Activated B cell treated with CpG ODN at 0.5 μM for 24 hours (primary cell): ENCODE measurements around the gene TPRX2. TPM values are rescaled to one million over a fixed set of nuclear protein-coding genes. Genes with fewer than 3 reads are reported as not detected.

ENCODE experiments used
- ATAC-seq: fragments of 200-7000 bp; cut with Tn5 transposase; one replicate; pipeline ENCODE4 v1.10.0; 2021; ENCODE audit warnings: low read depth, mild to moderate bottlenecking, moderate library complexity
- CTCF ChIA-PET: fragments of 350-600 bp; sonication (Branson Sonifier 250); formaldehyde crosslinking; loops from one replicate; lab custom pipeline; 2021; ENCODE audit warnings: antibody characterized with exemption; lab: Charles Lee
- POLR2A ChIA-PET: fragments of 350-600 bp; sonication (Branson Sonifier 250); formaldehyde crosslinking; loops from one replicate; lab custom pipeline; 2021; ENCODE audit warnings: antibody characterized with exemption; lab: Charles Lee
- DNase-seq: peaks from one replicate; pipeline ENCODE4 v3.0.0; 2022
- H3K27ac Mint-ChIP-seq: one replicate; pipeline ENCODE4 v1.8.0; 2020; ENCODE audit warnings: mixed read lengths
- H3K27me3 Mint-ChIP-seq: one replicate; pipeline ENCODE4 v1.8.0; 2021; ENCODE audit warnings: mixed read lengths
- H3K36me3 Mint-ChIP-seq: one replicate; pipeline ENCODE4 v1.8.0; 2021; ENCODE audit warnings: low read depth, mixed read lengths
- H3K4me1 Mint-ChIP-seq: one replicate; pipeline ENCODE4 v1.8.0; 2021; ENCODE audit warnings: mixed read lengths
- H3K4me3 Mint-ChIP-seq: one replicate; pipeline ENCODE4 v1.8.0; 2020; ENCODE audit warnings: mild to moderate bottlenecking, mixed read lengths
- H3K9me3 Mint-ChIP-seq: one replicate; pipeline ENCODE4 v1.8.0; 2020; ENCODE audit warnings: mixed read lengths
- intact Hi-C: fragments of 100-400 bp; cut with micrococcal nuclease; formaldehyde crosslinking; loops from one replicate; pipeline ENCODE4 v1.15.1; 2024
- total RNA-seq: library from RNA; stranded (reverse); gene quantifications from 2 replicates; pipeline ENCODE4 v1.2.3, GENCODE V29; 2022
- TF ChIP-seq, protein P1 (sequence below): fragments of 200-600 bp; IDR thresholded peaks from one replicate; pipeline ENCODE4 v1.8.0; 2022; ENCODE audit warnings: antibody characterized with exemption, mild to moderate bottlenecking

TPRX2 gene
- total RNA-seq, 1 donor from 2014 or later = not detected

DNA sequence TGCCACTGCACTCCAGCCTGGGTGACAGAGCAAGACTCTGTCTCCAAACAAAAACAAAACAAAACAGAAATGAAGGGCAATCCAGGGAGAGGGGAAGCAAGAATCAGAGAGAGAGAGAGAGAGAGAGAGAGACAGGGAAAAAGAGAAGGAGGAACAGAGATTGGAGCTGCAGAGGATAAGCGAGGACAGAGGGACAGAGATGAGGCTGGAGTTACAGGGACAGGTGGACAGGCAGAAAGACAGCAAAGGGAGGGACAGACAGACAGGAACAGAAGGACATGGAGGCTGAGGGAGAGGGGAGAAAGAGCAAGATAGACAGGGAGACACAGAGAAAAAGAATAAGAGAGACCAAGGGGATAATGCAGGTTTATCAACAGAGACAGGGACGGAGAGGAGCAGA, 38.6 kb upstream of the TPRX2 start:
- peaks cover 5% of the 10 kb centered on the region for H3K4me1 Mint-ChIP-seq
- H3K27me3 Mint-ChIP-seq = peaks cover 43% of the 10 kb centered on the region
- DNase-seq (no peak), ATAC-seq (no peak)
- no peaks in the 10 kb centered on the region for H3K36me3 Mint-ChIP-seq
- no peak overlapping the region for H3K27ac Mint-ChIP-seq
- no peaks in the 10 kb centered on the region for H3K9me3 Mint-ChIP-seq
- TF ChIP-seq, protein P1, sequence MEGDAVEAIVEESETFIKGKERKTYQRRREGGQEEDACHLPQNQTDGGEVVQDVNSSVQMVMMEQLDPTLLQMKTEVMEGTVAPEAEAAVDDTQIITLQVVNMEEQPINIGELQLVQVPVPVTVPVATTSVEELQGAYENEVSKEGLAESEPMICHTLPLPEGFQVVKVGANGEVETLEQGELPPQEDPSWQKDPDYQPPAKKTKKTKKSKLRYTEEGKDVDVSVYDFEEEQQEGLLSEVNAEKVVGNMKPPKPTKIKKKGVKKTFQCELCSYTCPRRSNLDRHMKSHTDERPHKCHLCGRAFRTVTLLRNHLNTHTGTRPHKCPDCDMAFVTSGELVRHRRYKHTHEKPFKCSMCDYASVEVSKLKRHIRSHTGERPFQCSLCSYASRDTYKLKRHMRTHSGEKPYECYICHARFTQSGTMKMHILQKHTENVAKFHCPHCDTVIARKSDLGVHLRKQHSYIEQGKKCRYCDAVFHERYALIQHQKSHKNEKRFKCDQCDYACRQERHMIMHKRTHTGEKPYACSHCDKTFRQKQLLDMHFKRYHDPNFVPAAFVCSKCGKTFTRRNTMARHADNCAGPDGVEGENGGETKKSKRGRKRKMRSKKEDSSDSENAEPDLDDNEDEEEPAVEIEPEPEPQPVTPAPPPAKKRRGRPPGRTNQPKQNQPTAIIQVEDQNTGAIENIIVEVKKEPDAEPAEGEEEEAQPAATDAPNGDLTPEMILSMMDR = no peak
- ChIA-PET CTCF (no interaction called here), POLR2A (no interaction called here)
- intact Hi-C loops = no loop called here
- no peak overlapping the region for H3K4me3 Mint-ChIP-seq

DNA sequence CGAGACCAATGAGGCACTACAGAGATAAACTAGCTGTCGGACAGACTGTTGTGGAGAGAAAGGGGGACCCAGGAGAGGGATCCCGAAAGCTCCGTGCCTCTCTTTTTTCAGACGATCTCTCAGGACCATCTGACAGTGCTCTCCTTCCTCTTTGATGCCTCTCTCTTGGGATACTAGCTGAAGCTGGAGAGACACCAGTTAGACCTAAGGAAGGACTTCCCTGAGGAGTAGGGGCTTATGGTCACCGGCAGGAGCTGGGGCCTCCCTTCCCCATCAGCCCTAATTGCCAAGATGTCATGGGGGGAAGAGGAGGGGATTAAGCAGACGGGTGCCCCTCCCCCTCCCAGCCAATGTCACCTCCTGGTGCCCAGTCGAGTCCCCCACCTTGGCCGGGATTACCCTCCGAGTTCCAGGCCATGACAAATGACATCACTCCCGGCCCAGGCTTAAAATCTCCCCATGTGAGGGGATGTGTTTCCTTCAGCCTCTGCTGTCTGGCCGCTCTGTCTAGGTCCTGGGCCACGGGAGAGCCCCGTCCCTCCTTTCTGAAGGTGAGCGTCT, 37.5 kb upstream of the TPRX2 start, which contains the start of gene CRX:
TSS of gene CRX (plus strand) at position 478 of the 561 bp plus-strand sequence. CDS start 12,507 bp downstream, outside the sequence.
- H3K4me3 Mint-ChIP-seq = no peak within 1 kb of the TSS
- H3K36me3 Mint-ChIP-seq = no peaks in the 10 kb centered on the region
- peaks cover 5% of the 10 kb centered on the region for H3K4me1 Mint-ChIP-seq
- CTCF ChIA-PET = no interaction called here
- TF ChIP-seq, protein P1 = no peak
- peaks cover 43% of the 10 kb centered on the region for H3K27me3 Mint-ChIP-seq
- no peaks in the 10 kb centered on the region for H3K9me3 Mint-ChIP-seq
- ATAC-seq (no peak), DNase-seq (no peak)
- intact Hi-C loops = no loop called here
- POLR2A ChIA-PET = no interaction called here
- H3K27ac Mint-ChIP-seq = no peak within 1 kb of the TSS

DNA sequence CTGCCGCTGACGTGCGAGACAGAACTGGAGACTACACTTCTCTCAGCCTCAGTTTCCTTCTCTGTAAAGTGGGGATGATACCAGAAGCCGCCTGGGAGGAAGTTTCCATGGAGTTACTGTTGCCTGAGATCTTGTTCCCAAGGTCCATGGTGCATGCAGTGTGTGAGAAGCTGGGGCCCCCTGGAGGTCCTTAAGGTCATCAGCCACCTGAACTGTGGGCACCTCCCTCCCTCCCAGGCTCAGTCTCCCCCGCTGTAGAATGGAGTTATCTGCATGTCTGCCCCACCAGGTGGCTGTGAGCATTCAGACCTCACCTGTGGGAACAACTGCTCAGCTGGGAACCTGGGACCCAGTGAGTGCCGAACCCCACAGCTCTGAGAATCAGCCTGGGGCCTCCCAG, 34.6 kb upstream of the TPRX2 start:
- Mint-ChIP-seq H3K27ac (no peak overlapping the region), H3K4me3 (no peak overlapping the region), H3K4me1 (peaks cover 5% of the 10 kb centered on the region), H3K36me3 (no peaks in the 10 kb centered on the region), H3K27me3 (peaks cover 23% of the 10 kb centered on the region), H3K9me3 (peaks cover 4% of the 10 kb centered on the region)
- TF ChIP-seq, protein P1 = no peak
- intact Hi-C loops = no loop called here
- ATAC-seq (no peak), DNase-seq (no peak)
- CTCF ChIA-PET = no interaction called here
- POLR2A ChIA-PET = no interaction called here

DNA sequence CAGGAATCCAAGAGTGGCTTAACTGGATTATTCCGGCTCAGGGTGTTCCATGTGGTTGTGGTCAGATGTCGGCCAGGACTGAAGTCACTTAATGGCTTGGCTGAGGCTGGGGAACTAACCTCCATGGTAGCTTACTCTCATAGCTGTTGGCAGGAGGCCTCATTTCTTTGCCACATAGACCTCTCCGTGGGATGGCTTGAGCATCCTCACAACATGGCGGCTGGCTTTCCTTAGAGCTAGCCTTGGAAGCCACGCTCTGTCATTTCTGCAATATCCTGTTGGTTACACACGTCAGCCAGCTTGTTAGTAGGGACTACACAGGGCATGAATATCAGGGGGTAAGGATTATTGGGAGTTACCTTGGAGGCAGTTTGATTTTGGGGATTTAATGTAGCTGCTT, 32.2 kb upstream of the TPRX2 start:
- POLR2A ChIA-PET = no interaction called here
- intact Hi-C loops = no loop called here
- Mint-ChIP-seq H3K4me3 (no peak overlapping the region), H3K4me1 (no peaks in the 10 kb centered on the region), H3K9me3 (peaks cover 4% of the 10 kb centered on the region), H3K27me3 (peaks cover 5% of the 10 kb centered on the region), H3K27ac (no peak overlapping the region), H3K36me3 (no peaks in the 10 kb centered on the region)
- CTCF ChIA-PET = no interaction called here
- ATAC-seq = no peak
- TF ChIP-seq, protein P1 = no peak
- DNase-seq = no peak

DNA sequence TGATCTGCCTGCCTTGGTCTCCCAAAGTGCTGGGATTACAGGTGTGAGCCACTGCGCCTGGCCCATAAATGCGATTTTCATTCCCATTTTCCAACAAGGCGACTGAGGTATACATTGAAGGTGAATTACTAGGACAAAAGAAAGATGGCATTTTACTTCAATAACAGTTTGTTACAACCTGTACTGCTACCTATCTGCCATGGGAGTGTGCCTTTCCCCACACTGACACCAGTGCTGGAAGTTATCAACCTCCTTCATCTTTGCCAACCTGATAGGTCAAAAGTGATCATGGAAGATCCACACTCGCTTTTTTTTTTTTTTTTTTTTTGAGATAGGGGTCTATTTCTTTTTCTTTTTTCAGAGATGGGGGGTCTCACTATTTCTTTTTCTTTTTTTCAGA, 26.3 kb upstream of the TPRX2 start:
- no peak overlapping the region for H3K4me3 Mint-ChIP-seq
- TF ChIP-seq, protein P1 = no peak
- no peaks in the 10 kb centered on the region for H3K4me1 Mint-ChIP-seq
- H3K27ac Mint-ChIP-seq = no peak overlapping the region
- CTCF ChIA-PET = no interaction called here
- intact Hi-C loops = no loop called here
- peaks cover 2% of the 10 kb centered on the region for H3K27me3 Mint-ChIP-seq
- no peaks in the 10 kb centered on the region for H3K36me3 Mint-ChIP-seq
- ATAC-seq (no peak), DNase-seq (no peak)
- no peaks in the 10 kb centered on the region for H3K9me3 Mint-ChIP-seq
- POLR2A ChIA-PET = no interaction called here
